Mesodermal cell (in vitro differentiated cells): Measurements from ENCODE around the gene HK3.

ENCODE experiments used
- H3K27ac ChIP-seq: 2 replicates; pipeline ENCODE4 v1.7.0; 2013; ENCODE audit warnings: mild to moderate bottlenecking, low read depth, low read length, moderate library complexity; ENCODE audit not compliant: severe bottlenecking
- H3K36me3 ChIP-seq: 2 replicates; pipeline ENCODE4 v1.7.1; 2013; ENCODE audit warnings: mild to moderate bottlenecking, low read length, moderate library complexity; ENCODE audit not compliant: control insufficient read depth, insufficient read depth
- H3K4me1 ChIP-seq: one replicate; pipeline ENCODE4 v1.7.1; 2013; ENCODE audit warnings: mild to moderate bottlenecking, low read length; ENCODE audit not compliant: insufficient read depth, control insufficient read depth, poor library complexity, severe bottlenecking
- H3K4me3 ChIP-seq: 2 replicates; pipeline ENCODE4 v1.7.0; 2013; ENCODE audit warnings: low read length, control low read depth, mild to moderate bottlenecking; ENCODE audit not compliant: insufficient read depth, poor library complexity, severe bottlenecking; ENCODE audit errors: extremely low read depth
- H3K9me3 ChIP-seq: 2 replicates; pipeline ENCODE4 v1.7.1; 2013; ENCODE audit warnings: mild to moderate bottlenecking, low read length, moderate library complexity; ENCODE audit not compliant: control insufficient read depth
- WGBS, 2 experiments: methylation state at CpG; one replicate each; pipeline ENCODE4 v1.1.5; 2013; ENCODE audit warnings: missing lambda C conversion rate in 2 of 2; ENCODE audit not compliant: insufficient coverage in 2 of 2; 5-methylcytosine and 5-hydroxymethylcytosine counted together

Gene HK3

DNA sequence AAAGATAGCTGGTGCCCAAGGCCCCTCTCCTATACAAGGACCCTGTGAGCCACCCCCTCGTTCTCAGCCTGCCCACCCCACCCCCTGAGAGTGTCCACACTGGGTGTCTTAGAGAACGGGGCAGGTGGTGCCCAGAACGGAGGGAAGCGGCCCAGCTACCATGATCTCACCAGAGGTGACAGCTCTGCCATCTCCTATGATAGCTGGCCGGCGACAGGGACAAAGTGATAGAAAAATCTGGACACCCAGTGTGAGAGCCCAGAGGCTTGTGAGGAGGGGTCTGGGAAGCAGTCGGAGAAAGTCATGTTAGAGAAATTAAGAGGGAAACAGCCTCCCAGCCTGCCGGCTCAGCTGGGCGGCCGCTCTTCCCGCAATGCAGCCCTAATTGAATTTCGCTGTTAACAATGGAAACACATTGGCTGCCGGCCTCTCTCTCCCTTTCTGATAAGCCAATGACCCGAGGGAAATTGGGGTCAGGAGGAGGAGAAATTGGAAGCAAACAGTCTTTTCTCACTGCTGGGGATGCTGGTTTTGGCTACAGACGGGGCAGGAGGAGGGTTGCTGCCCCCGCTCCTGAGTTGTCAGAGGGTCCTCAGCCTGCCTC lies 32.3 kb downstream of the HK3 start:
- peaks cover 6% of the 10 kb centered on the region for H3K4me1 ChIP-seq

DNA sequence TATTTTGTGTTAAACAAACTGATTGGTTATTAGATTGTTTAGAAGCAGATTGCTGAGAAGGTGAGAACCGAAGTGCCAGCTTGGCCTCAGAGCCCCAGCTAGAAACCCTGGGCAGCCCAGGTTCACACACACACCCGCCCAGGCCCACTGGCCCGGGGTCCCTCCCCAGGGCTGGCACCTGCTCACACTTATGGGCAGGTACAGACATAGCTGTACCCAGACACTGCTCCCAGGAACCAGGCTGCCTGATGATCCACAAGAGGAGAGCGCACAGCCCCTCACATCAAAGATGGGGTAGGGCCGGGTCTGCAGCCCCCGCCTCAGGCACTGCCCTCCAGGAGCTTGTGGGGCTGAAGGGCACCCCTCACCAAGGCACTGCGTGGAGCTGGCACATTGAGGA lies 33.2 kb downstream of the HK3 start:
- Histone ChIP-seq H3K4me1 (peaks cover 6% of the 10 kb centered on the region), H3K36me3 (no peaks in the 10 kb centered on the region), H3K4me3 (no peak overlapping the region), H3K27ac (no peak overlapping the region), H3K9me3 (no peaks in the 10 kb centered on the region)
- WGBS, 2 experiments: 84 to 88% methylated on average over 6 to 7 of the region's 7 CpGs

More for the DNA sequence above, 32.3 kb downstream of the HK3 start:
- Histone ChIP-seq H3K27ac (no peak overlapping the region), H3K9me3 (no peaks in the 10 kb centered on the region), H3K36me3 (no peaks in the 10 kb centered on the region), H3K4me3 (no peak overlapping the region)
- WGBS, 2 experiments: 27 to 28% methylated on average over 10 to 15 of the region's 16 CpGs

DNA sequence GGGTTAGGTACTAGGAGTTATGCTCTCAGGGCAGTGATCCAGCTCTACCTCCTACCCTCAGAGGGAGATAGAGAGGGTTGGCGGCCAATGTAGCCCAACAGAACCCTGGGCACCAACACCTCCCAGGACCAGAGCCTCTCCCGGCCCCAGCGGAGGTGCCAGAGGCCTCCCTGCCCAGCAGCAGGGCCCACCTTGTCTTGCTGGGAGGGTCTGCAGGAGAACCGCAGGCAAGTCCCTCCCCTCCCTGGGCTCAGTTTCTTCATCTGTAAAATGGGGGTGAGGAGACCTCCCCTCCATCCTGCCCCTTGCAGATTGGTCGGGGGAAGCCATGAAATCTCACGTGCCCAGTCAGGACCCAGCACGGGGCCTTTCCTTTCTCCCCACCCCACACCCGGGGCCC lies 34.4 kb downstream of the HK3 start:
- Histone ChIP-seq H3K4me1 (peaks cover 6% of the 10 kb centered on the region), H3K27ac (no peak overlapping the region), H3K9me3 (no peaks in the 10 kb centered on the region), H3K4me3 (no peak overlapping the region), H3K36me3 (no peaks in the 10 kb centered on the region)
- 89 to 93% methylated on average over 3 to 6 of the region's 8 CpGs for WGBS, 2 experiments

DNA sequence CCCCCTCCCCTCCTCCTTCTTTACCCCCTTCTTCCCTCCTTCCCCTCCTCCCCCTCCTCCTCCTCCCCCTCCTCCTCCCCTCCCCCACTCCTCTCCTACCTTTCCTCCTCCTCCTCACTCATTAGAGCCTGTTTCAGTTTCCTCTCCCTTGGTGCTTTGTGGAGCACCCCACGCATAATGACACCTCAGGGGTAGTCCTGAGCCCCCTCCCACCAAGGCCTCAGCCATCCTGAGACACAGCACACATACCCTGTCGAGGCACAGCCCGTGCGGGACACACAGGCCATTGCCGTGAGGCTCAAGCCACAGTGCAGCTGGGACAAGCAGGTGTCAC lies 35.4 kb downstream of the HK3 start:
- no peak overlapping the region for H3K4me3 ChIP-seq
- WGBS, 2 experiments: 38 to 42% methylated on average over 5 of the region's 5 CpGs
- no peak overlapping the region for H3K27ac ChIP-seq
- H3K9me3 ChIP-seq: no peaks in the 10 kb centered on the region
- H3K36me3 ChIP-seq: no peaks in the 10 kb centered on the region
- H3K4me1 ChIP-seq: peaks cover 6% of the 10 kb centered on the region

DNA sequence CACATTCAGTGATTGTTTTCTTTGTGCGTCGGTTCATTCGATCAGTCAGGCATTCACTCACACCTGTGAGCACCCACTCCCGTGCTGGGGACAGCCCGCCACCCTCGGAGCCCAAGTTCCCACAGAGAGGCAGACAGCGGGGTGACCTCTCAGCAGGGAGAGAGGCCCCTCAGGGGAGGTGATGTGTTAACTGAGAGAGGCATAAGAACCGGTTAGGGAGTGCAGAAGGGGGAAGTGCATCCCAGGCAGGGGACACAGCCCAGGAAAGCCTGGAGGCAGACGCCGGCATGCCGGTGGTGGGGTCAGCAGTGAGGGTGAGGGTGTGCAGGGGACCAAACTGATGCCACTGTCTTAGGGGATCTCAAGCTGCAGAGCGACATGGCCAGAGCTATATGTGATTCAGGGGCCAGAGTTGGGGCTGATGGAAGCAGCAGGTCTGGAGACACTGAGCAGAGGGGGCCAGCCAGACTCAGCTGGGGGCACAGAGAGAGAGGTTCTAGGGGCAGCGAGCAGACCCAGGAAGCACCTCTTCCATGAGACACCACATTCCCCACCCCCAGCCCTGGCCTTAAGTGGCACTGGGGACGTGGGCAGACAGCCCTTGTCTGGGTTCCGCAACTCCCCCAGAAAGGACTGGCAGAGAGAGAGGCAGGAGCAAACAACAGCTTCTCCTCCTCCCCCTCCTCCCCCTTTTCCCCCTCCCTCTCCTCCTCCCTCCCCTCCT lies 35.9 kb downstream of the HK3 start:
- Histone ChIP-seq H3K9me3 (no peaks in the 10 kb centered on the region), H3K27ac (no peak overlapping the region), H3K36me3 (no peaks in the 10 kb centered on the region), H3K4me1 (peaks cover 6% of the 10 kb centered on the region), H3K4me3 (no peak overlapping the region)
- 39 to 43% methylated on average over 10 to 14 of the region's 15 CpGs for WGBS, 2 experiments

DNA sequence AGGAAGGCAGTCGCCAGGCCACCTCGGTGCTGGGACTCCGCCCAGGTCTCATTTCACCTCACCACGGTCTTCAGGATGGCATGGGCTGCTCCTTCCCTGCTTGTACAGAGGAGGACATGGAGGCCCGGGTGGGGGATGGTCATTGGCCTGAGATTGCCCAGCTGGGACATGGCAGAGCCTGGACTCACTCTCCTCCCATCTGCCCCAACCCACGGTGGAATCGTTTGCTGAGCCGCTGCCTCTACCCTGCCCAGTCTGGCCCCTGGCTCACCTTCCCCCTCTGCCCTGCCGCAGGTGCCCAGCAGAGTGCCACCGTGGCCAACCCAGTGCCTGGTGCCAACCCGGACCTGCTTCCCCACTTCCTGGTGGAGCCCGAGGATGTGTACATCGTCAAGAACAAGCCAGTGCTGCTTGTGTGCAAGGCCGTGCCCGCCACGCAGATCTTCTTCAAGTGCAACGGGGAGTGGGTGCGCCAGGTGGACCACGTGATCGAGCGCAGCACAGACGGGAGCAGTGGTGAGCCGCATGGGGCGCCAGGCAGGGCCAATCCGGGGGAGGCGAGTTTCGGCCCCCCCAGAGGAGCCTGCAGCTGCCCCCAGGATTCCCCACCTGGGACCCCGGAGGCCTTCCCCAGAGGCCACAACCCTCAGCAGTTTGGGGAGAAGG lies 36.7 kb downstream of the HK3 start:
- Histone ChIP-seq H3K9me3 (no peaks in the 10 kb centered on the region), H3K27ac (no peak overlapping the region), H3K4me3 (no peak overlapping the region), H3K4me1 (peaks cover 6% of the 10 kb centered on the region), H3K36me3 (no peaks in the 10 kb centered on the region)
- 79 to 83% methylated on average over 23 to 27 of the region's 28 CpGs for WGBS, 2 experiments

DNA sequence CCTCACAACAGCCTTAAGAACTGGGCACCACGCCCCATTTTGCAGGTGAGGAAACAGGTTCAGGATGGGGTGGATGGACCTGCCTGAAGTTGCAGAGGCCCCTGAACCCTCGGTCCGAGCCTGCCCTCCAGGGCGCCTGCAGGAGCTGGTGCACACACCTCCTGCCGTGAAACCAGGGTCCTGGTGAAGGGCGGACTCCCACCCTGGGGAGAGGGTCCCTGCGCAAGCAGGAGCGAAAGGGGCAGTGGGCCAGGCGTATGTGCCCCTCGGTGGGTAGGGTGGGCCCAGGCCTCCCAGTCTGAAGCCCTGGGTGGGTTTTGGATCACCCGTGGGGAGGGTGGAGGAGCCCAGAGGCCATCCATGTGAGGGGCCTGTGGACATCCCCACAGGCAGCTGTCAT lies 37.9 kb downstream of the HK3 start:
- Histone ChIP-seq H3K9me3 (no peaks in the 10 kb centered on the region), H3K4me1 (peaks cover 6% of the 10 kb centered on the region), H3K4me3 (no peak overlapping the region), H3K27ac (no peak overlapping the region), H3K36me3 (no peaks in the 10 kb centered on the region)
- WGBS, 2 experiments: 83 to 93% methylated on average over 8 to 10 of the region's 11 CpGs

DNA sequence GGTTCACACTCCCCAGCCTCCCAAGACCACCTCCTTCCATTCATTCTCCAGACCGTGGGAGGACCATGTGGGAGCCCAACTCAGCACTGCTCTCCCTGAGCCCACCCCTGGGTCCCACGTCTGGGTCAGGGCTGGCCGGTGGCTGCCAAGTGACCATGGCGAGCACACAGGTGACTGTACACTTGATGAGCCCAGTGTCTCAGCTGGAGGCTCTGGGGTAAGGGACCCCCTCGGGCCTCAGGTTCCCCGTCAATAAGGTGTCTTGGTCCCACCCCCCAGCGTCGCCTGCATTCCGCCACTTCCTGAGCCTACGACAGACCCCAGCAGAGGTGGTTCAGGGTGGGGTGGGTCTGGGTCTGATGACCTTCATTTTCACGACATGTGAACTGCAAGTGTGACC lies 38.8 kb downstream of the HK3 start:
- H3K4me3 ChIP-seq: no peak overlapping the region
- H3K27ac ChIP-seq: no peak overlapping the region
- WGBS, 2 experiments: 86% methylated on average over 7 of the region's 11 CpGs
- peaks cover 6% of the 10 kb centered on the region for H3K4me1 ChIP-seq
- H3K36me3 ChIP-seq: no peaks in the 10 kb centered on the region
- no peaks in the 10 kb centered on the region for H3K9me3 ChIP-seq

DNA sequence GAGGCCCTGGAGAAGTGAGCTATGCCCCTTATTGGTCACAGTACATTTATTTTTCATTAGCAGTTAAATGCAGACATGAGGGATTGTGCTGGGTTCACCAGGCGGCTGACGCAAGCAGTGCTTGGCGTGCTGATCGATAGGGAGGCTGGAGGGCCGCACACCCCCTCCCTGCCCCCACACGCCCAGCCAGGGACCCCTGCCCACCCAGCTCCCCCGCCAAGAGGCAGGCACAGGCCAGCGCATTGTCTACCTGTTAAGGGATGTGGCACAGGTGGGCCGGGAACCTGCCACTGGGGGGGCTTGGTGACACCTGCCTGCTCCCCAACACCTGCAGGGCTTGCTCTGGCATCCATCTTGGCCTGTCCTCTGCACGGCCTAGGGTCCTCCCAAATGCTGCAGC lies 39.2 kb downstream of the HK3 start:
- 79 to 82% methylated on average over 8 to 9 of the region's 10 CpGs for WGBS, 2 experiments
- no peak overlapping the region for H3K4me3 ChIP-seq
- no peaks in the 10 kb centered on the region for H3K36me3 ChIP-seq
- peaks cover 6% of the 10 kb centered on the region for H3K4me1 ChIP-seq
- H3K9me3 ChIP-seq: no peaks in the 10 kb centered on the region
- no peak overlapping the region for H3K27ac ChIP-seq

DNA sequence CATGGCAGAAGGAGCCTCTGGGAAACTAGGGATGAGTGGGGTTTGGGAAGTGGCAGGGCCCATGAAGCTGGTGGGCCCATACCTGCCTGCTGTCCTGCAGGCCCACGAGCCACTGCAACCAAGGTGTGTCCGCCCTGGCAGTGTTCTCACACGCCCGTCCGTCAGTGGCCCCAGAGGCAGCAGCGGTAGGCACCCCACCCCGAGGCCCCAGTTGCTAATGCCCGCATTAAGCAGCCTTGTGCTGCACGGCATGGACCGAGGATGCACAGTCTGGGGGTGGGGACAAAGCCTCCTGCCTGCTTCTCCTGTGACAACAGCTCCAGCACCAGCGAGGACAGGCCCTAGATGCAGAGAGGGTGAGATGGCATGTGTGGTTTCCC lies 41.3 kb downstream of the HK3 start:
- Histone ChIP-seq H3K9me3 (no peaks in the 10 kb centered on the region), H3K4me1 (no peaks in the 10 kb centered on the region), H3K4me3 (no peak overlapping the region), H3K36me3 (no peaks in the 10 kb centered on the region), H3K27ac (no peak overlapping the region)
- WGBS, 2 experiments: 87 to 88% methylated on average over 9 to 10 of the region's 11 CpGs
